NCI-H748 (cell line): ENCODE data around the gene COX8C.
"Not testable (repeated sequence)": the region's sequence is repeated elsewhere in the genome, so short reads cannot be mapped to it uniquely, and the experiment has no call there.

ENCODE experiments used
- DNase-seq: peaks from one replicate; lab custom pipeline; 2025; ENCODE audit not compliant: unreplicated experiment; lab: John Stamatoyannopoulos, UW

Gene COX8C

GRCh38 chr14:93368996-93369712 is 22.2 kb downstream of the COX8C start:
- DNase-seq, result no peak

GRCh38 chr14:93369713-93370266 is 22.8 kb downstream of the COX8C start:
- no peak for DNase-seq

GRCh38 chr14:93375673-93376156 is 28.7 kb downstream of the COX8C start:
- DNase-seq, result no peak

GRCh38 chr14:93379831-93380230 is 32.8 kb downstream of the COX8C start:
- DNase-seq, result no peak

GRCh38 chr14:93381644-93382043 is 34.7 kb downstream of the COX8C start:
- no peak for DNase-seq

- not testable (repeated sequence) for DNase-seq
Measured at GRCh38 chr14:93384256-93384655, 37.3 kb downstream of the COX8C start.

GRCh38 chr14:93395231-93395630 is 48.2 kb downstream of the COX8C start:
- DNase-seq, result no peak

GRCh38 chr14:93396456-93396855 is 49.5 kb downstream of the COX8C start:
- DNase-seq, result no peak
